Sigmoid colon (tissue), 4 donors: ENCODE results near the gene SULT4A1.

ENCODE experiments used
- CTCF ChIP-seq, 4 experiments: fragments of 450-650 bp in 3 of 4; fragments of 200-600 bp in 1 of 4; IDR thresholded peaks; one replicate each; pipeline ENCODE4 v1.5.1; 2016 to 2019; ENCODE audit warnings: antibody characterized with exemption in 4 of 4, mild to moderate bottlenecking in 3 of 4, moderate library complexity in 2 of 4
- POLR2AphosphoS5 ChIP-seq, 4 donors: sonication (generic); formaldehyde crosslinking; IDR thresholded peaks; one replicate each; pipeline ENCODE4 v1.6.1; 2017; ENCODE audit warnings: antibody characterized with exemption in 4 of 4

- TF ChIP-seq CTCF (IDR thresholded peaks at IDR 0.05), result no peak
- TF ChIP-seq POLR2AphosphoS5 (IDR thresholded peaks at IDR 0.05), result no peak
These were observed 16.7 kb upstream of the SULT4A1 start for GRCh38 chr22:43878831-43879550.
